Renal pelvis (tissue), 4 donors: ENCODE data around the gene GSE1. TPM values are rescaled to one million over a fixed set of nuclear protein-coding genes. Genes with fewer than 3 reads are reported as not detected.

Experiments used
- DNase-seq: peaks from one replicate; pipeline ENCODE4 v3.0.0-alpha.2; 2013
- polyA plus RNA-seq, 3 donors: library from polyadenylated mRNA; unstranded; fragments of 120-200 nt; gene quantifications; one replicate each; pipeline ENCODE4 v1.2.1, GENCODE V29; 2013; ENCODE audit not compliant: insufficient read length in 3 of 3

Gene GSE1
- polyA plus RNA-seq, 3 donors: 66.7 to 81.1 (median 76.1) TPM

GRCh38 chr16:85573045-85573695 lies 40.0 kb upstream of the GSE1 start:
- DNase-seq: no peak

DNA sequence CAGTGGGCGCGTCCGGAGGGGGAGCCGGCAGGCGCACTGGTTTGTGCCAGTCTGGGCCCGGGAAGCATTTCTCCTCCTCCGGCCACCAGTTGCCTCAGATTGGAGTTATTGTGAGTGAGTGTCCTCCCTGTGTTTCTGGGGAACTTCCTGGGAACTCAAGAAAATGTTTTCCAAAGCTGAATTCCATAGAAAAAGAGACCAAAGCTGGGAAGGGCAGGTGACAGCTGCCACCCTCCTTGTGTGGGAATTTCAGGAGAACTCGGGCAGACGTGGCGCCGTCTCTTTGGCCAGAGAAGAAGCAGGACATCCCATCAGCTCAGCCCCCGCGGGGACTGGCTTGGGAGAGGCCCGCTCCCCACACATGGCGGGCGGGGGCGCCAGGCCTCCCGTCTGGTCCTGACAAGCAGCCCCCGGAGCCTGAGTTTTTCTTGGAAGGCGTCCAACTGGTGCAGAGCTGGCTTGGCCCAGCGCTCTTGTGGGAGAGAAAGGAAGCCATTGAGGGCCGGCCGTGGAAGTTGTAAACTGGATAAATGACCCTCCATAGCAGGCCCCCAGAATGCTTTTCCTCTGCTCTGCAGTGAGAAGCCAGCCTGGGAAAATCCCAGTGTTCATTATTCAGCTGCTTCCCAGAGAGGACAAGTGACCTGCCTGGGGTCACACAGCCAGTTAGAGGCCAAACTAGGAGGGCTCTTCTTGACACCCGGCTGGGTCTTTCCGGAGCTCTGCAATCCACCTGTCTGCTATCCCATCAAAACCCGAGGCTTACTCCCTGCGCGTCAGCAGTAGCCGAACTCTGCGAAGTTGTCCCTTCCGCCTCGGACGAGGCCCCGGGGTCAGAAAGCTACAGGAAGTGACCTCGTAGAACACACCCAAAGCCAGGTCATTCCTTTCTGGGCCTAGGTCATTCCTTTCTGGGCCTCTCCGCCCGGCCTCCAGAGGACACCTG lies 39.2 kb upstream of the GSE1 start:
- DNase-seq: peak; percentile 97

GRCh38 chr16:85574672-85575475 lies 38.2 kb upstream of the GSE1 start:
- no peak for DNase-seq

- no peak for DNase-seq
These were observed 37.2 kb upstream of the GSE1 start for GRCh38 chr16:85575920-85576319.

- no peak for DNase-seq
These were observed 36.2 kb upstream of the GSE1 start for GRCh38 chr16:85576944-85577343.

DNA sequence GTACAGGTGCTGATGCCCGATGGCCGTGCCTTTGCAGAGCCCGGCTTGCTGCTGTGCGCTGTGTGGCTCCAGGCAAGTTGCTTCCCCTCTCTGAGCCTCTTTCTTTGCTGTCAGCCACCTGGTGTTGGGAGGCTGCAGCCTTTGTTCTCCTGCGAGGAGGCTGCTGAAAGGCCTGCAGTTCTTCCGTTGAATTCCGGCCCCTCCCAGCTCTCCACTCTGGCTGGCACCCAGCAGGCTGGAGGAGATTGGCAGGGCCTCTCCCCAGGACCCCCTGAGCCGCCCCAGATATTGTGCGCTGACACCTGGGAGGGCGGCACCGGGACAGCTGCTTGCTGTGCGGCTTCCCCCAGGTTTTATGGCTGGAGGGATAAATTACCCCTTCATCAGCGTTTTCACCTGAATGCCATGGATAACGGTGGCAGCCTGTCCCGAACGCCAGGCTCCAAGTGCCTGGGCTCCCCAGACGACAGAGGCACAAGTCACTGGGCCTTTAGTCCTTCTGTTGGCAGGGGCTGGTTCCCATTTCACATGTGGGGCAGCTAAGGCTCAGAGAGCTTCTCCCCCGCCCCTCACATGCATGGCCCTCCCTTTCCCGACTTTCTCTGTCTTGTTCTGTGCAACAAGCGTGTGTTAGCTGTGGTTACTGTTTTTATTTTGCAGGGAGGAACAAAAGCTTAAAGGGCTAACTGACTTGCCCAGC lies 35.1 kb upstream of the GSE1 start:
- DNase-seq: no peak

DNA sequence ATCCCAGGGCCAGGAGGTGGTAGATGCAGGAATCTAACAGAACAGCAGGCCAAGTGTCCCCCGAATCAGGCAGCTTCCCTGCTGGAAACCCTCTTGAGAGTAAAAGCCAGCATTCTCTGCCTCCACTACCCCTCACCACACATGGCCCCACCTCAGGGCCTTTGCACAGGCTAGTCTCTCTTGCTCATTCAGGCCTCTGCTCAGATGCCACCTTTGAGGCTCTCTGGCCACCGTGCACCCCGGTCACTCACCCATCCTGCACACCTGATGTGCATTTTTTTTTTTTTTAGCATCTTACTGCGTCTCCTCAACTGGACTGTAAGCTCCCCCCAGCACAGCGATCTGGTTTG lies 34.5 kb upstream of the GSE1 start:
- no peak for DNase-seq

GRCh38 chr16:85579191-85579590 lies 33.9 kb upstream of the GSE1 start:
- no peak for DNase-seq

DNA sequence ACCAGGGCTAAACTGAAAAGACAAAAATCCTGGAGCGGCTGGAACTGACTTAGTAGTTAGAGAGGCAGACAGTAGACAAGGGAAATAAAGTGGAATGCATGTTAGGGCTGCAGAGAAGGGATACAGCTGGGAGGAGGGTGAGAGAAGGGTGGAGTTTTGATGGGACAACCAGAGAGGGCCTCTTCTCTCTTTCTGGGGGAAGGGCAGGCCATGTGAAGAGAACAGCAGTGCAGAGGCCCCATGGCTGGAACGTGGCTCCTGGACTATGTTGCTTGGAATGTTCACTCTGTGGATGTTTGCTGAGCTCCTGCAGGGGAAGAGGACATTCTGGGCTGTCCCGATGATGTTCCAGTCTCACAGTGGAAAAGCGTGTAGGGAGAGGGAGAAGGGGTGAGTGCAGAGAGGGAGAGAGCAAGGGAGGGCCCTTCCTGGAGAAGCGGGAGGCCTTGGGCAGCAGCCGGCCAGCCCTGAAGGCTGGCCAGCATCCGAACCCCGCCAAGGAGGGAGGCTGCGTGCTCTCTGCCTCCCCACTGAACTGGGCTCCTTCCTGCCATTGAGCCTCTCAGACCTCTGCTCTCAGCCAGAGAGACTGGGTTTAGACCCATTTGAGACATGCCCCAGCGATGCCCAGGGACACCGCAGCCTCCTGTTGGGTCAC lies 33.1 kb upstream of the GSE1 start:
- DNase-seq: no peak

- DNase-seq: no peak
These were observed 32.4 kb upstream of the GSE1 start for GRCh38 chr16:85580684-85581083.

- DNase-seq: no peak
These were observed 30.7 kb upstream of the GSE1 start for GRCh38 chr16:85582229-85582991.

GRCh38 chr16:85583491-85584181 lies 29.5 kb upstream of the GSE1 start:
- no peak for DNase-seq

DNA sequence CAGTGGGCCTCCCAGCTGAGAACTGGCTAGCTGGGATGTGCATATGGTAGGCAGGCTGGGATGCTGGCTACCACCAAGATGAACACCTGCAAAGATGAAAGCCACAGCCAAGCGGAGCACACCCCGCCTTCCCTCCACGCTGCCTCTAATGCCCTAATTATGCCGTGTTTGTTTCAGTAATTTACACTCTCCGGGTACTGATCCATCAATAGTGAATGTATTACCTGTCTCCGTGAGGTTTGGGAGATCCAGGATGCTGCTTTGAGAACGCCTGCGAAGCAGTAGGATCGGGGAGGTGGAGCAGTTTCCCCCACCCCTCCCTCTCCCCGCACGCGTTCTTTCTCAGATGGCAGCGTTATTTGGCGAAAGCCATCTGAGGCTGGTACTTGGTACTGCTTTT lies 28.9 kb upstream of the GSE1 start:
- no peak for DNase-seq

DNA sequence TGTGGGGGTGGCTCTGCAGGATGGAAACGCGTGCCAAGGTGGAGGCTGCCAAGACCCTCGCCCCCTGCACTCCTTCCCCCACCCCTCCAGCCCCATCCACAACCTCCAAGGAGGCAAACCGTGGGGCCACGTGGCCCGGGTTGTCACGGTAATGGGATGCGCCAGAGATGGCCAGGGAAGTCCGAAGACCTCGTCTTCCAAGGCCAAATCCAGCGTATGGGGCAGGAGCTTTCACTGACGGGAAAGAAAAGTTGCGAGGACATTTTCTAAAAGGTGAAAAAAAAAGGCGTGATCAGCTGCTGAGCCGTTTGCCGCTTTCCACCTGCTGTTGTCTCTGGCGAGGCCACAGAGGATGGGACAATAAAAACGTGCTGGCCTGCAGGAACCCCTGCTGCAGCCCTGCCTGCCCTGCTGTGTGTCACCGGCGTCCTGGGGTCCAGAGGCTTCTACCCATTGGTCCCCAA lies 28.3 kb upstream of the GSE1 start:
- DNase-seq: no peak

- DNase-seq: no peak
These were observed 27.4 kb upstream of the GSE1 start for GRCh38 chr16:85585711-85586110.

DNA sequence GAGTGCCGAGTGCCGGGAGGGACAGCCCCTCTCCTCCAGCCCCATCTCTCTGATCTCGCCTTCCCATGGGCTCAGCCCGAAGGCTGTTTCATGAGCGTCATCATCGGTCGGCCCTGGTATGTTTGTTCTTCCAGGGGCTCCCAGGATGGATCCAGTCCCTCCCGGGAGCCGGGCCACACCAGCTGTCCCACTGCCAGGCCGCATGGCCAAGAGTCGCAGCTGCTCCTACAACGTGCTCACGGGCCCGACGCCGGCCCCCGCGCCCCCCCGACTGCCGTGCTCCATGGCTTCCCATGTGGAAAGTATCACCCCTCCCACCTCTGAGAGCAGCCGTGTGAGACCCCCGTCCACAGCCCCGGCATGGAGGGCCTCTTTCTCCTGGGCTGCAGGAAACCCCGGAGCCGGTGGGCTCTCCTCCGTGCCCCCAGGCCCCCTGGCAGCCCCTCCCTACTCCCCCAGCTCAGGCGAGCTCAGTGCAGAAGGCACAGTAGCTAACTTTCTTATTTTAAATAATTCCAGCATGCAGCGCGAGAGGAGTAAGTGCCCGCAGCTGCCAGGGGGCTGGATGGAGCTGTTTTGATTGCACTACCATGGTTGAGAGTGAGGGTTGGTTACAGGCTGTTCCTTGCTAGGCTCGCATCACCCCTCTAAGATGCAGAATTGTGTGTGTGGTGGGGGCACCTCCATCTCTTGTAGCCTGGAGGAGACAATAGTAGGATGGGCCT lies 26.6 kb upstream of the GSE1 start:
- no peak for DNase-seq

DNA sequence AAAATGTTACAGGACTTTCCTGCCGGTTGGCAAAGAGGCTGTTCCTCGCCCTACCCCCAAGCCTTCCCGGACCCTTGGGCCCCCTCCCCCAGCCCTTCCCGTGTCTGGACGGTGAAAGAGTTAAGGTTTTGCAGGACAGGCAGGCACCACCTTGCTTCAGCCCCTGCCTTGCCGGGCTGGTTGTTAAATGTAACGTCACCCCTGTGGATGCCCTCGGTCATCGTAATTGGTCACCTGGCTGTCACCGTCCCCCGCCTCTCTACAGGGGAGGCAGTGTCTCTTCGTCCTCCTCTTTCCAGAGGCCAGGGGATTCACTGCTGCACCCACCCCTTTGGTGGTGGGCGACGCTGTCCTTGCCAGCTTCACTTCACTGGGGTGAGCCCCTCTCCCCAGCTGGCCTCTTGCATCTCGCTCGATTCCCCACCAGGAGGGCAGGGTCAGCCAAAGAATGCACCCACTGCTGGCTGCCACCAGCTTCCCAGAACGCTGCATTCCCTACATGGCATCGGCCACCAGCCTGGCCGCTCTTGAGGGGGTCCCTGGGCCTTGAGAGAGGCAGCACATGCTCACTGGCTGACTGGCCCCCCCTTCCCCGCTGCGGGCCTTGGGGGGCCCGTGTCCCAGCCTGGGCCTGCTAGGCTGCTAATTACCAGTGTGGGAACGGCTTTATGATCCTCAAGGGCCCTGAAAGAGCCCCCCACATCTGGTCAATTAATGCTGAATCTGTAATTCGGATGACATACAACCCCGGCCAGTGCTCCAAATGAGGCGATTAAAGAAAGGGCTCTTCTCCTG lies 25.2 kb upstream of the GSE1 start:
- DNase-seq: no peak
